GM19099 (cell line): ENCODE results near the gene TNNI3K.

ENCODE experiments used
- POLR2A ChIP-seq: IDR thresholded peaks from 3 replicates; pipeline ENCODE4 v1.6.1; 2011; ENCODE audit warnings: low read depth; ENCODE audit not compliant: insufficient read length; ENCODE audit errors: extremely low read depth

TNNI3K gene

GRCh38 chr1:74399249-74399648, 164.1 kb downstream of the TNNI3K start:
- TF ChIP-seq POLR2A = no peak

GRCh38 chr1:74402873-74403272, 167.7 kb downstream of the TNNI3K start:
- TF ChIP-seq POLR2A = no peak

- TF ChIP-seq POLR2A = no peak
Observed at GRCh38 chr1:74403606-74404005, 168.4 kb downstream of the TNNI3K start.

GRCh38 chr1:74406759-74407158, 171.6 kb downstream of the TNNI3K start:
- TF ChIP-seq POLR2A = no peak

- no peak for TF ChIP-seq POLR2A
Observed at GRCh38 chr1:74407902-74408301, 172.7 kb downstream of the TNNI3K start.

- no peak for TF ChIP-seq POLR2A
Observed at GRCh38 chr1:74412244-74412643, 177.1 kb downstream of the TNNI3K start.

- TF ChIP-seq POLR2A = no peak
Observed at GRCh38 chr1:74415935-74416334, 180.7 kb downstream of the TNNI3K start.

- no peak for TF ChIP-seq POLR2A
Observed at GRCh38 chr1:74419611-74420010, 184.4 kb downstream of the TNNI3K start.

GRCh38 chr1:74420467-74420866, 185.3 kb downstream of the TNNI3K start:
- no peak for TF ChIP-seq POLR2A

- no peak for TF ChIP-seq POLR2A
Observed at GRCh38 chr1:74422421-74423292, 187.5 kb downstream of the TNNI3K start.

GRCh38 chr1:74423471-74423870, 188.3 kb downstream of the TNNI3K start:
- no peak for TF ChIP-seq POLR2A

GRCh38 chr1:74425676-74426075, 190.5 kb downstream of the TNNI3K start:
- TF ChIP-seq POLR2A = no peak

- TF ChIP-seq POLR2A = no peak
Observed at GRCh38 chr1:74426208-74426937, 191.2 kb downstream of the TNNI3K start.

GRCh38 chr1:74427681-74428080, 192.5 kb downstream of the TNNI3K start:
- TF ChIP-seq POLR2A = no peak

GRCh38 chr1:74429580-74429979, 194.4 kb downstream of the TNNI3K start:
- no peak for TF ChIP-seq POLR2A

- no peak for TF ChIP-seq POLR2A
Observed at GRCh38 chr1:74430342-74430934, 195.3 kb downstream of the TNNI3K start.
